ENCODE results near the gene PBX1. TPM values are rescaled to one million over a fixed set of nuclear protein-coding genes. Genes with fewer than 3 reads are reported as not detected.

The PBX1 gene
- total and polyA plus RNA-seq, 2 of the 4 experiments (the other 2 are of a cell fraction) = 13.9 to 17.9 TPM

- POLR2A ChIA-PET (ENCODE audit: unreplicated experiment) = interaction anchor here (0.7 kb wide), 1 partner anchor 12 kb away, joined by 3 read pairs; no protein-coding TSS in a partner anchor
- no peaks in the 10 kb centered on the region for H3K9me3 ChIP-seq (ENCODE audit: control insufficient read depth, insufficient read depth, low read length)
- BruUV-seq (replicated peaks) = no TSS peak
Measured at GRCh38 chr1:164804366-164804765, 245.4 kb downstream of the PBX1 start.

More at GRCh38 chr1:164804366-164804765, 245.4 kb downstream of the PBX1 start:
- Histone ChIP-seq H3K23ac (ENCODE audit: low read depth, low read length) (no peak overlapping the region), H4K8ac (ENCODE audit: low read depth in 2 of 2, low read length in 2 of 2) (no peak overlapping the region), H3K9me1 (ENCODE audit: insufficient read depth, low read length) (no peaks in the 10 kb centered on the region), H2BK15ac (ENCODE audit: low read depth, low read length) (no peak overlapping the region), H3K56ac (ENCODE audit: extremely low read depth, insufficient read depth, low read length) (no peak overlapping the region), H4K5ac (ENCODE audit: low read depth, low read length) (no peak overlapping the region), H4K20me1 (ENCODE audit: insufficient read depth, low read length) (no peaks in the 10 kb centered on the region), H2AK9ac (replicated peaks; ENCODE audit: low read depth, low read length, poor library complexity) (no peak overlapping the region), H3K79me1 (ENCODE audit: low read depth in 1 of 2, low read length in 2 of 2) (no peaks in the 10 kb centered on the region), H3K4me2 (ENCODE audit: low read depth, low read length) (no peak overlapping the region), H2BK5ac (ENCODE audit: low read depth, low read length, poor library complexity, severe bottlenecking) (no peak overlapping the region), H4K91ac (ENCODE audit: insufficient read depth, low read depth, low read length) (no peak overlapping the region), H3K18ac (ENCODE audit: low read depth, low read length) (no peak overlapping the region), H3K36me3 (ENCODE audit: control insufficient read depth, insufficient read depth, low read length) (peaks cover 25% of the 10 kb centered on the region), H3K9ac (ENCODE audit: low read depth, low read length) (no peak overlapping the region), H3K4ac (ENCODE audit: low read depth, low read length) (no peak overlapping the region), H3K4me1 (ENCODE audit: control insufficient read depth, insufficient read depth, low read length) (peaks cover 2% of the 10 kb centered on the region; the same call in 1 of the 2 replicates), H3K14ac (replicated peaks; ENCODE audit: low read depth, low read length) (no peak overlapping the region), H3K27me3 (ENCODE audit: control insufficient read depth, insufficient read depth, low read length) (no peaks in the 10 kb centered on the region), H2BK120ac (ENCODE audit: low read depth, low read length) (no peak overlapping the region), H2AFZ (replicated peaks; ENCODE audit: low read length, poor library complexity) (no peak overlapping the region), H3K27ac (ENCODE audit: insufficient read depth, low read length) (no peak overlapping the region), H3K4me3 (ENCODE audit: insufficient read depth, low read depth, low read length) (no peak overlapping the region), H2AK5ac (ENCODE audit: low read depth, low read length) (no peak overlapping the region), H2BK20ac (ENCODE audit: low read depth, low read length) (no peak overlapping the region)
- ATAC-seq (ENCODE audit: low read depth) (peak; percentile 88), DNase-seq (peak; percentile 68)
- dilution Hi-C loops (cut with HindIII; ENCODE audit: low sequenced_read_pairs, unreplicated experiment) (no loop called here), intact Hi-C loops (cut with micrococcal nuclease) (no loop called here), in situ Hi-C loops (cut with MboI; ENCODE audit: low sequenced_read_pairs) (no loop called here)
- CTCF ChIA-PET = interaction anchor here (1.0 kb wide), 1 partner anchor 10 kb away, joined by 4 read pairs; no protein-coding TSS in a partner anchor
- TF ChIP-seq RAD21 (IDR thresholded peaks at IDR 0.05; ENCODE audit: low read length) (no peak), CTCF (conservative IDR thresholded peaks at IDR 0.05; ENCODE audit: low read depth, low read length) (no peak), CHD1 (IDR thresholded peaks at IDR 0.05; ENCODE audit: low read depth, low read length) (no peak), MAZ (IDR thresholded peaks at IDR 0.05; ENCODE audit: borderline replicate concordance, low read depth, low read length) (no peak), FOS (IDR thresholded peaks at IDR 0.05; ENCODE audit: low read depth, low read length) (no peak), MAFK (IDR thresholded peaks at IDR 0.05; ENCODE audit: low read depth, low read length) (no peak), POLR2A (IDR thresholded peaks at IDR 0.05; ENCODE audit: low read depth, low read length) (no peak), USF2 (IDR thresholded peaks at IDR 0.05; ENCODE audit: low read depth, low read length) (no peak), CEBPB (IDR thresholded peaks at IDR 0.05; ENCODE audit: low read depth, low read length) (no peak), MXI1 (IDR thresholded peaks at IDR 0.05; ENCODE audit: borderline replicate concordance, low read depth, low read length) (no peak), RFX5 (IDR thresholded peaks at IDR 0.05; ENCODE audit: low read depth, low read length) (no peak), SMC3 (IDR thresholded peaks at IDR 0.05; ENCODE audit: low read depth, low read length) (no peak)
- no CpG with 5 or more reads among the region's 2 CpGs for WGBS, 2 experiments (ENCODE audit: extremely low coverage in 2 of 2, insufficient read length in 1 of 2)
